HepG2 (cell line): ENCODE measurements around the gene LRRC15. TPM values are rescaled to one million over a fixed set of nuclear protein-coding genes. Genes with fewer than 3 reads are reported as not detected.

Source experiments
- ASH2L ChIP-seq: fragments of 300-600, 200-600 bp; sonication (generic); IDR thresholded peaks from 2 replicates; pipeline ENCODE4 v1.7.0; 2017; ENCODE audit warnings: low read depth, mild to moderate bottlenecking, moderate library complexity, mixed read lengths, low read length; ENCODE audit not compliant: insufficient read length
- DBP ChIP-seq: sonication (generic); formaldehyde crosslinking; IDR thresholded peaks from 2 replicates; pipeline ENCODE4 v1.4.0; 2020; ENCODE audit warnings: missing genetic modification reagents; ENCODE audit errors: not compliant biosample characterization
- EP300 ChIP-seq, 3 experiments: sonication (generic) in 1 of 3; formaldehyde crosslinking in 1 of 3; IDR thresholded peaks; 2 replicates each; pipeline versions ENCODE4 v1.5.1 to v1.6.1; 2011 to 2020; ENCODE audit warnings: low read depth in 2 of 3, low read length in 2 of 3, borderline replicate concordance in 1 of 3, improper control_type of control experiment in 1 of 3, mild to moderate bottlenecking in 1 of 3, missing genetic modification reagents in 1 of 3, moderate library complexity in 1 of 3
- HMGXB3 ChIP-seq: sonication (generic); formaldehyde crosslinking; IDR thresholded peaks from 2 replicates; pipeline ENCODE4 v1.4.0; 2020; ENCODE audit warnings: missing genetic modification reagents, borderline replicate concordance
- IKZF4 ChIP-seq: sonication (generic); formaldehyde crosslinking; IDR thresholded peaks from 2 replicates; pipeline ENCODE4 v1.5.1; 2020; ENCODE audit warnings: borderline replicate concordance, mild to moderate bottlenecking, low read depth, missing genetic modification reagents; ENCODE audit errors: not compliant biosample characterization
- NR0B2 ChIP-seq: sonication (generic); formaldehyde crosslinking; IDR thresholded peaks from 2 replicates; pipeline ENCODE4 v1.4.0; 2020; ENCODE audit warnings: mild to moderate bottlenecking, missing genetic modification reagents
- PATZ1 ChIP-seq: sonication (generic); formaldehyde crosslinking; IDR thresholded peaks from 2 replicates; pipeline ENCODE4 v1.4.0; 2020; ENCODE audit warnings: missing genetic modification reagents
- RFXAP ChIP-seq: sonication (generic); formaldehyde crosslinking; IDR thresholded peaks from 2 replicates; pipeline ENCODE4 v1.4.0; 2020; ENCODE audit warnings: missing genetic modification reagents, borderline replicate concordance
- SRSF1 ChIP-seq: fragments of 200-400 bp; formaldehyde crosslinking; optimal IDR thresholded peaks from 2 replicates; pipeline ENCODE3; 2017; ENCODE audit warnings: mild to moderate bottlenecking, low read depth, low read length, moderate library complexity
- TEAD3 ChIP-seq: optimal IDR thresholded peaks from 2 replicates; pipeline ENCODE3; 2016; ENCODE audit warnings: borderline replicate concordance
- ZEB1 ChIP-seq: IDR thresholded peaks from 2 replicates; pipeline ENCODE4 v1.6.1; 2012; ENCODE audit warnings: mild to moderate bottlenecking, low read depth, inconsistent platforms; ENCODE audit not compliant: insufficient replicate concordance
- ZNF124 ChIP-seq: sonication (generic); formaldehyde crosslinking; IDR thresholded peaks from 2 replicates; pipeline ENCODE4 v1.4.0; 2020; ENCODE audit warnings: missing genetic modification reagents
- ZNF615 ChIP-seq: sonication (generic); formaldehyde crosslinking; IDR thresholded peaks from 2 replicates; pipeline ENCODE4 v1.5.0; 2020; ENCODE audit warnings: mild to moderate bottlenecking, missing genetic modification reagents, borderline replicate concordance
- ZSCAN29 ChIP-seq: sonication (generic); formaldehyde crosslinking; conservative IDR thresholded peaks from 2 replicates; pipeline ENCODE4 v1.4.0; 2020; ENCODE audit warnings: mild to moderate bottlenecking, missing genetic modification reagents
- polyA plus RNA-seq, 8 experiments: library from polyadenylated mRNA; depleted of rRNA in 3 of 8; stranded (reverse) in 7 of 8; unstranded in 1 of 8; fragments of >200 nt; fragmentation: Illumina TruSeq in 4 of 8; extraction: Trizol in 4 of 8; gene quantifications; 2 replicates each; pipeline versions ENCODE4 v1.2.1 to v1.2.3, GENCODE V29; 2011 to 2016; ENCODE audit warnings: low read depth in 4 of 8, missing spikeins in 1 of 8, mixed read lengths in 1 of 8; ENCODE audit not compliant: insufficient read depth in 1 of 8
- total RNA-seq, 5 experiments: library from RNA; depleted of rRNA; stranded (reverse); fragments of >200 nt; fragmentation: Illumina TruSeq; extraction: Trizol; gene quantifications; 2 replicates each; pipeline ENCODE4 v1.2.3, GENCODE V29; 2016; ENCODE audit warnings: low read depth in 1 of 5

Gene LRRC15
- total and polyA plus RNA-seq, 2 of the 13 experiments (the other 11 are each of a cell fraction or from before 2014, with no cell fraction given): not detected

GRCh38 chr3:194320744-194321243 is 48.7 kb downstream of the LRRC15 start (continued):
- 0 out of 2 replicates have a peak, but pooled peaks have one; percentile 43 for TF ChIP-seq HMGXB3 (CRISPR knock-in tag)
- TF ChIP-seq ZNF615: peak; percentile 65; the same call in 1 of the 2 replicates
- 0 out of 2 replicates have a peak, but pooled peaks have one; percentile 44 for TF ChIP-seq ZSCAN29 (CRISPR knock-in tag)
- no peak for TF ChIP-seq DBP (CRISPR knock-in tag)
- TF ChIP-seq ASH2L: peak; percentile 32
- TF ChIP-seq SRSF1: no peak
- peak; percentile 95 for TF ChIP-seq RFXAP (CRISPR knock-in tag)
- TF ChIP-seq TEAD3 (CRISPR knock-in tag): peak; percentile 75
- peak; percentile 29 for TF ChIP-seq ZEB1
- TF ChIP-seq EP300 (IDR thresholded peaks at IDR 0.05; ENCODE audit: low read depth in 2 of 2, low read length in 2 of 2): peak in 1 of 2 experiments; percentile 88; a peak in 2 of 4 replicates
- no peak for TF ChIP-seq EP300 (CRISPR knock-in tag; IDR thresholded peaks at IDR 0.05; ENCODE audit: borderline replicate concordance)
- TF ChIP-seq ZNF124 (CRISPR knock-in tag): peak; percentile 51; the same call in 1 of the 2 replicates
- TF ChIP-seq NR0B2: no peak
- TF ChIP-seq PATZ1 (CRISPR knock-in tag): peak; percentile 79
- TF ChIP-seq IKZF4 (CRISPR knock-in tag): no peak
